ENCODE measurements around the gene TRNT1. TPM values are rescaled to one million over a fixed set of nuclear protein-coding genes. Genes with fewer than 3 reads are reported as not detected.

Gene TRNT1
- total RNA-seq, 1 donor from 2014 or later = 31.0 TPM

DNA sequence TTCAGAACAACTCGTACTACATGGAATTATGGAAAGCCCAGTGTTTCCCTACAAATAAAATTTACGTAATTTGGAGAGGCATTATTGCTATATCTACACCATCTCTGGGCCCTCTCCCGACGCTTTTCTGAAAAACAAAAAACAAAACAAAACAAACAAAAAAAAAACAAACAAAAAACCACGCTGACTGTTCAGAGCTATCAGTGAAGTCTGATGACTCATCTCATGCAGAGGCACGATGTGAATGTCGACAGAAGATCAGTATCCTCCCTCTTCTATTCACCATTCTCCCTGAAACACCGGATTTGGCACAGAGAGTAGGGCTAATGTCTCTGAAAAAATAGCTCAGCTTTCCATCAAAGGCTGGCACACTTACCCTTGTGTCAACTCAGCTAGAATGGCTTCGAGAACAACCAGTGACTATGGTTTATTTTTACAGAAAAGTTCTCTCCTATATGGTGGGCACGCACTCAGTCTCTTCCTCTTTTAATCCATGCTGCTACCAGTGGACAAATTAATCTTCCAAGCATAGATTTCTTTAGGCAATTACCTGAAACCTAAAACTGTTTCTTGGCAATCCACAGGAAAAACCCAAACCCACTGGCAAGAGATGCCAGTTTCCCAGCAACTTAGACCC lies 51.2 kb downstream of the TRNT1 start:
- peak; percentile 59 to 71 for DNase-seq (ENCODE audit: low read depth in 2 of 2)

DNA sequence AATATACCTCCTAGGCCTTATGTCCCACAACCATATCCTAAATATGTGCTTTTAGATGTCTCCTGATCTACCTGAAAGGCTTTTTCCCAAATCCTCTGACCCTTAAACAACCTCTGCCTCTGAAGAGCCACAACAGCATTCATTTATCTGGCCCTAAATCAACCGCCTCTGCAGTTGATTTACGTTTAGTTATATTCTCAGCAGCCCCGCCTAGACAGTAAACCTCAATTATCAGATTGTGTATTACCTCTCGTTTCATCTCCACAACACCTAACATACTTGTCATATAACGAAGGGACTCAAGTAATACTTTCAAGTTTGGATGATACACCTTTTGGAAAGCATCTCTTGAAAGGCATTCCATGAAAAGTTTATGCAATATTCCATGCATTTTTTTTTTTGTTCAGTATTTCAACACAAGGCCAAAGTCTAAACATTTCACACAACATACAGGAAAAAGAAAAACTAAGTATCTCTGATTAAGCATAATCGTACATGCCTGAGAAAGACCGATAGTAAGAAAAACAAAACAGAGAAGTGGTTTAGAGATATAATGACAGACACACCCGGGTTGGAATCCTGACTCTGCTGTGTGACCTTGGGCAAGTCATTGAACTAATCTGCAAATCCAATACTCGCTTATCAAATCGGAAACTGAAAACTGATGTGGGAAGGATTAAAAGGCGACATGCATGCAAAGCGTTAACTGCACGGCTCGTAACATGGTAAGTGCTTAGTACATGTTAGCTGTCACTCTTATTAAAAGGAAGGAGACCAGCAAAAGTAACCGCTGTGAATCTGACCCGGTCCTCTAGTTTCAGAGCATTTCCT lies 52.0 kb downstream of the TRNT1 start:
- peak in 1 of 2 donors; percentile 12 for DNase-seq (ENCODE audit: low read depth in 2 of 2)

DNA sequence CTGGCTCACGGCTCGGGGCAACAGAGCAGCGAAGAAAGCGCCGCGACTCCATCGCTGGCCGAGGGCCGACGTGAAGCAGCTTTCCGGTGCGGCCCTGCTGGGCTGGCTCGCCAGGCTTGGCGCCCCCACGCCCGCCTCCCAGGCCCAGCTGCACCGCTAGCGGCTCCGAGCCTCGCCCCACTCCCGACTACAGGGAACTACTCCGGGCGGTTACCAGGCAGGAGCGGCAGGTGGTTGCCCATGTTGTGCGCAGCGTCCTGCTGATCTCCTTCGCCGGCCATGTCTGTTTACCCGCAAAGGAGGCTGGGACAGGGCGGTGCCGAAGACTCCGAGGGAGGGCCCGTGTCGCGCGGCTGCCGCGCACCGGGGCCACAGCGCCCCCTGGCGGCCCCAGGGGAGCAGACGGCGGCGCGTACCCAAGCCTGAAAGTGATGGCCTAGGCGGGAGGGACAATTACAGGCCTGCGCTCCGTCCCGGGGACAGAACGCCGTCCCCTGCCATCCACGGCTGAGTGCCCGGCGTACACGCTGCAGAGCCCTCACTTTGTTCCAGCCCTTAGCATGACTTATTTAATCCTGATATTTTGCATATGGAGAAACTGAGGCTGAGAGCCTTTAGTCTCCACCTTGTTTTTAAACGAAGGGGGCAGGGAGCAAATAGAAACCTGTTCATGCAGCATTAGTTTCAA lies 52.8 kb downstream of the TRNT1 start, which contains the start of gene CRBN:
Gene CRBN, minus strand, starts transcription at position 285 of the 688 bp plus-strand sequence. Its CDS starts 4 bp downstream, at position 281.
- peak; percentile 89 to 92 for DNase-seq (ENCODE audit: low read depth in 2 of 2)

DNA sequence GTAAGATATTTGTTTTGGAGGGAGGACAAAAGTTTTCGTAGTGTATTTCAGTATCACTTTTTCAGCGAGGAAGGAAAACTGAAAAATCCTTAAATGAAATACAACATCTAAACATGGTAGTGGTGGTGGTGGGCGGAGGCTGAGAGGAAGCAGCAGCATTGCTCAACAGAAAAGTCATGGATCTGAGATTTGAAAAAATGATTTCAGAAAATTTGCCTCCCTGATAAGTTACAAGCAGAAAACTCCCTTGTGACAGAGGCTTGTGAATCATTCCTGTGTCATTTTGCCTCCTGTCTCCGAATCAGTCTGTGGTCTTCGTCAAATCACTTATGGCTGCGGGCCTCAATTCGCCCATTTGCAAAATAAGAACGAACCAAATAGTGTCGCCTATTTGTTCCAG lies 53.7 kb downstream of the TRNT1 start:
- no peak for DNase-seq (ENCODE audit: low read depth in 2 of 2)

DNA sequence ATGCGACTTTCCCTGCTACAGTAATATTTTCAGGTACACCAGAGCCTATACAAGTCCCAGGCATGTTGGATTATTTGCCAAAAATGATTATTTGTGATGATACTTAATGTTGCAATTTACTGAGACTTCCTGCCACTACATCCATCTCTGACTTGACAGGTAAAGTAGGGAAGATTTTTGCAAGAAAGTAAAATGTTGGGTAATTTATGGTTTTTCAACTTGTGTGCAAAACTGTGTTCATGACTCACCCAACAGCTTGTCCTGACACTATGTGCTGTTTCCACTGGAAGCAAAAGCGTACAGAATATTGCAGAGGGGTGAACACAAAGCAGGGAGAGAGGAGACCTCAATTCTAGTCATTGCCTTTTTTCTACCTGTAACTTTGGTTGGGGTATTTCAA lies 58.1 kb downstream of the TRNT1 start:
- no peak for DNase-seq (ENCODE audit: low read depth in 2 of 2)

DNA sequence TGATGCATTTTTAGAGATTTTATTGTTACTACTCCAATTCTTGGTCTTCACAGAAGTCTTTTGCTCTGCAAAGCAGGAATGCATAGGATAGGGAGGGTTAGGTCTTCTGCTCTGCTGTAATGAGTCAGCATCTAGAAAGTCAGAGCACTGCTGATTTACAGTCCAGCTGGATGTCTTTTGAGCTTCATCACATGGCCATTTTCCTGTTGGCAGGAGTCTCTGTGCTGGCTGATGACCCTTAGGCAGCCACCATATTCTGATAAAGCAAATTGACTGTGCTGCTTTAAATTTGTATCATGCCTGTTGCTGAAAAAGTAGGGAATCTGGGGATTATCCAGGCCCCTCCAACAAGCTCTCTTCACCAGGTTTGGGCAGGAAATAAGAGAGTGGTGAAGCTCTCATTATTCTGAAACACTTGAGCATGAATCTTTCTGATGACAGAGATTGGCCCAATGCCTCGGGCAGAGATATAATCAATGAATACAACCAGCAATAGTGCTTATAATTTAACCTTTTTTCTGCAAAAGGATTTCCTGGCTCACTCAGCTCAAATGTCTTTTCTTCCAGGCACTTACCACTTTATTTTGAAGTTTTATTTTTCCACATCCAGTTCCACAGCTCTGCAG lies 62.5 kb downstream of the TRNT1 start:
- peak in 1 of 2 donors; percentile 14 for DNase-seq (ENCODE audit: low read depth in 2 of 2)

DNA sequence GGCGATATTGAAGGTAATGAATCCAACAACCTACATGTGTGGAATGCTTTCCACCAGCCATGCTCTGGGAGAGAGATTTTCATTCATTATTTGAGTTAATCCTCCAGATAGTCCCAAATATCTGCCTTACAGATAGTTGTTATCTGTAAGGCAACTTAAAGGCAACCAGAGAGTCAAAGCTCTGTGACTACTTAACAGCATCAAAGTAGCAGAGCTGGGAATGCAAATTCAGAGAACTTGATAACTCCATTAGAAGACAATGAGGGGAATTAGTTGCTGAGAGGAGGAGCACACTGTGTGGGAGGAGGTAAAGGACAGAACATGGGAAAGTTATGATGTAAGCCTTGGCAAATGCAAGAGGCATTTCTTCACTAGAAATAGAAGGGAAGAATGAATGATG lies 63.2 kb downstream of the TRNT1 start:
- DNase-seq (ENCODE audit: low read depth in 2 of 2) = no peak

DNA sequence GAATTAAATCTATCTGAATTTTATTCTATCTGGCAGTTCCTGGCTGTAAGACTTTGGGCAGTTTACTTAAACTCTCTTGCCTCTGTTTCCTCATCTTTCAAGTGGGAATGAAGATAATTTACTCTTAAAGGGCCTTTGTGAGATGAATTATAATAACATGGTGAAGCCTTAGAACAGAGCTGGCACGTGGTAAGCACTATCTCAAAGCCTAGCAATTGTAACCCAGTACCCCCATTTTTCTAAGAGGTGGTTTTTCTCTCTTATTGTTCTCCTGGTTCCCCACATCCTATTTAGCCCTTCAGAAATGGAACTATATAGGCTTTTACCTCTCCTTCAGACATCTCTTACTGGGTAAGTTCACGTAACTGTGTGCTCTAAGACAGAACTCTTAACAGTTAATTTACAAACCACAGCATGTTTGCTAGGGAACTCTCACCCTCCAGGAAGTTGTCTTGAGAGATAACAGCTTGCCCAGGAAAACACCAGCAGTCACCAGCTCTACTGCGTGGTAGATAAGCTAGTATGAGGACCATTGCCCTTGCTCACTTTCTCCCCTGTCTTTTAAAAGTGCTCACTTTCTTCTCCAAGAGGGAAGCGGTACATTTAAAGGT lies 65.0 kb downstream of the TRNT1 start:
- DNase-seq (ENCODE audit: low read depth in 2 of 2) = no peak

DNA sequence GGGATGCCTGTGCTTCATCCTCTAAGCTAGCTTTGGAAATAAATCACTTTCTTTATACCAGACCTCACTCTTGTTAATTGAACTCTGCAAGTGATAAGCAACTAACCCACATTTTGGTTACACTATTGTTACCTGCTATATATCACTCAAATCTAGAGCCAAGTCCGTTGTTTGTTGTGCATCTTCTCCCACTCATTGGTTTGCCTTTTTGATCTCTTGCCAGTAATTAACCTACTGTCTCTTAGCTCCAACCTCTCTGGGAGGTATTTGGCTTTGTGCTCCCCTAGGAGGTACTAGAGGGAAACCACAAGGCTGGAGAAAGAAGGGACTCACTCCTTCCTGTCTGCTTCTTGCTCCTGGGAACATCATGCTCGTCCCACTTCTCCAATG lies 65.5 kb downstream of the TRNT1 start:
- no peak for DNase-seq (ENCODE audit: low read depth in 2 of 2)

DNA sequence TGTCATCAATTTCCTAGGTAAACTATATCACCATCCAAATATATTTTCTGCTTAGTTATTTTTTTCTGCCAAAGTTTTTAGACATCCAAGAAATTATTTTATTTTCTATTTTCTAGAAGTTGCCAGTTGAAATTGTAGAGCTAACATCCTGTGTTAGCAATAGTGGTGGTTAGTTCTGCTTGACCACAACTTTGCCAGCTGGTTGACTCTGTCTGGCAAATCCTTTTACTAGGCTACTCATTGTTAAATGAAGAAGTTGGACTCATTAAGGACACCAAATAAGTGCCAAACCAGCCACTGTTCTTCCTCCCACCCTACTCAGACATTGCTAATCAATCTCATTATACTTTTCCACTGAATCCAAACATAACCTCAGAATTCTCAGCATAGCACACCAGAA lies 68.1 kb downstream of the TRNT1 start:
- DNase-seq (ENCODE audit: low read depth in 2 of 2) = no peak

DNA sequence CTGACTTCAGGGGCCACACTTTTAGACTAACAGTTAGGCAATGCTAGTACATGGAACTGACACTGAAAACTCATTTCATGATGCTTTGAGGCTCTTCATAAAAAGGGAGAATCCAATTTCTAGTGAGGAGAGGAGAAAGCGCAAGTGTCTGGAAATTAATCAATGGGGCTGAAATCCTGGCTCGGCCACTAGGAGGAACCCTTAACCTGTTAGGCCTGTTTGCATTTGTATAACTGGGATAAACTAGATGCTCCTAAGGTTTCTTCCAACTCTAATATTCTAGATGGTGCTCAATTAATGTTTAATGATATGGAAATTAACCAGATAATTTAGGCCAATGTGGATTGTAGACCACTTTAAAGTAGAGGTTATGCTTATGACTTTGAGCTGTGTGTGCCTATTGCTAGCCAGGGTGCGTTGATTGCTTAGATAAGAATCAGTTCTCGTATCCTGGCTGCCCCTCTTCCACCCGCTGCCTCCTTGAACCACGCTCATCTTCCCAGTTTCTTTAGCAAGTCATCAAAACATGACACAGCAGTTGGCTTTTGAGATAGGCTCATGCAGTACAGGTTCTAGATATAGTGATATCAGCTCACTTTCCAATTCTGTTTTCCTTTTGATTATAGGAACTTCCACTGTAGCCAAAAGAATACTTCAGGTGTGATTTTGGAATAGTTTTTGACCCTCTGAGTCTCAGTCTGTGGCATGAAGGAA lies 69.6 kb downstream of the TRNT1 start:
- no peak for DNase-seq (ENCODE audit: low read depth in 2 of 2)

Other genes starting within 250 kb of the TRNT1 start
- gene IL5RA, start 16.6 kb upstream of the TRNT1 start, total RNA-seq = not detected in 2 replicates
- gene CRBN, start 52.8 kb downstream of the TRNT1 start, total RNA-seq = 48.6 and 74.4 TPM in 2 replicates